Activated T-cell treated with anti-CD3 and anti-CD28 coated beads, Interleukin-2, amount 50 U/mL, for 1 hour (primary cell): ENCODE results near the gene ALOX5AP.

Experiments
- DNase-seq: peaks from one replicate; pipeline ENCODE4 v3.0.0-alpha.2; 2020

The ALOX5AP gene

GRCh38 chr13:30802501-30802900, 67.2 kb downstream of the ALOX5AP start:
- DNase-seq, result no peak

GRCh38 chr13:30802953-30803478, 67.7 kb downstream of the ALOX5AP start:
- DNase-seq, result peak; percentile 81

GRCh38 chr13:30803749-30804148, 68.4 kb downstream of the ALOX5AP start:
- DNase-seq, result no peak

- DNase-seq, result no peak
These were observed 69.1 kb downstream of the ALOX5AP start for GRCh38 chr13:30804474-30804873.

- no peak for DNase-seq
These were observed 69.8 kb downstream of the ALOX5AP start for GRCh38 chr13:30805132-30805537.

- DNase-seq, result no peak
These were observed 70.3 kb downstream of the ALOX5AP start for GRCh38 chr13:30805603-30806011.

GRCh38 chr13:30806784-30807183, 71.4 kb downstream of the ALOX5AP start:
- no peak for DNase-seq

- no peak for DNase-seq
These were observed 72.0 kb downstream of the ALOX5AP start for GRCh38 chr13:30807392-30807791.

GRCh38 chr13:30808600-30808999, 73.3 kb downstream of the ALOX5AP start:
- DNase-seq, result no peak

- no peak for DNase-seq
These were observed 74.4 kb downstream of the ALOX5AP start for GRCh38 chr13:30809787-30810186.

- DNase-seq, result no peak
These were observed 74.9 kb downstream of the ALOX5AP start for GRCh38 chr13:30810261-30810701.

- no peak for DNase-seq
These were observed 75.5 kb downstream of the ALOX5AP start for GRCh38 chr13:30810801-30811200.
